Measurements from ENCODE around the gene TEDC1. TPM values are rescaled to one million over a fixed set of nuclear protein-coding genes. Genes with fewer than 3 reads are reported as not detected.

Gene TEDC1, protein sequence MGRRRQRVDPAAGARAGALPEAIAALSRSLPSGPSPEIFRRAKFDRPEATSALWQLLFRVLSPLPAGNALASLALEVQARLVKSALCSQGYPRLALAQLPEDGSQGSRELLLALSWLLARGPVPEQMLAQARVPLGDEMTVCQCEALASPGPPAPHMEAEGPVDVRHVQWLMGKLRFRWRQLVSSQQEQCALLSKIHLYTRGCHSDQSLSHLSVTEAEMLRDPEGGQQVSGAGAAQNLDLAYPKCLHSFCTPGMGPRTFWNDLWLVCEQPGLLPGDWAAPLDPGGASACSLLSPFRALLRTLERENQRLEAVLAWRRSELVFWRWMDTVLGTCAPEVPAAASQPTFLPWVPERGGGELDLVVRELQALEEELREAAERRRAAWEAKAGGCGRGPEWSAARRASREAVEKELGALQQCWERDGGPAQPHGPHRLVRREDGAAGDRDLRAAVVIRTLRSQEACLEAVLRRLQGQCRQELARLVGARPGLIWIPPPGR
- total RNA-seq, result 1 to 10 TPM; 7.5 to 8.9 TPM

DNA sequence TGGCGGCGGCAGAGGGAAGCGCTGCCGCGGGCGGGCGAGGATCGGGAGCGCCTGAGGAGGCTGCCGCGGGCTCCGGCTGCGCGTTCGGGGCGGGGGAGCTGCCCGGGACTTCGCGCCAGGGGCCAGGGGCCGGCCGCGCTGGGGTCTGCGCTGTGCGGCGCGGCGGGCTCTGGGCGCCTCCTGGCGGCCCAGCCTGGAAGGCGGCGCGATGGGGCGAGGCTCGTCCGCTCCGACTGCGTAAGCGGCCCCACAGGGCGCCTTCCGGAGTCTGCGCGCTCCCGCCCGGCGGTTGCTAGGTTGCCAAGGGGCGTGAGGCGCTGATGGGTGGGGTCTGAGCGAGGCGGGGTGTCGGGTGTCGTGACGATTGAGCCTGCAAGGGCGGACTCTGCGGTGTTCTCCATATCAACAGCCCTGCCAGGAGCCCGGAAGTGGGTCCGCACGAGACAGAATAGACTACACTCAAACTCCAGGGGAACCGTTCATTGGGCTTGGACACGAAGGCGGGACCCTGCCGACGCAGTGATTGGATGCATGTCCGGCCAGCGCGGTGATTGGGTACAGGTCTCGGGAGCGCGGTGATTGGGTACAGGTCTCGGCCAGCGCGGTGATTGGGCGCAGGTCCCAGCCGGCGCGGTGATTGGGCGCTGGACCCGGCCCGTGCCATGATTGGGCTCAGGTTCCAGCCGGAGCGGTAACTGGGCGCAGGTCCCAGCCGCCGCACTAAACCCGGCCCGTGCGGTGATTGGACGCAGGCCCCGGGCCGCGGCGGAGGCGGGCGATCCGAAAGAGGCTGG is at the start of gene TEDC1:
TSS of gene TEDC1 (plus strand) at position 675 of the 794 bp plus-strand sequence. CDS start 130 bp downstream, outside the sequence.
- TF ChIP-seq, protein P1, sequence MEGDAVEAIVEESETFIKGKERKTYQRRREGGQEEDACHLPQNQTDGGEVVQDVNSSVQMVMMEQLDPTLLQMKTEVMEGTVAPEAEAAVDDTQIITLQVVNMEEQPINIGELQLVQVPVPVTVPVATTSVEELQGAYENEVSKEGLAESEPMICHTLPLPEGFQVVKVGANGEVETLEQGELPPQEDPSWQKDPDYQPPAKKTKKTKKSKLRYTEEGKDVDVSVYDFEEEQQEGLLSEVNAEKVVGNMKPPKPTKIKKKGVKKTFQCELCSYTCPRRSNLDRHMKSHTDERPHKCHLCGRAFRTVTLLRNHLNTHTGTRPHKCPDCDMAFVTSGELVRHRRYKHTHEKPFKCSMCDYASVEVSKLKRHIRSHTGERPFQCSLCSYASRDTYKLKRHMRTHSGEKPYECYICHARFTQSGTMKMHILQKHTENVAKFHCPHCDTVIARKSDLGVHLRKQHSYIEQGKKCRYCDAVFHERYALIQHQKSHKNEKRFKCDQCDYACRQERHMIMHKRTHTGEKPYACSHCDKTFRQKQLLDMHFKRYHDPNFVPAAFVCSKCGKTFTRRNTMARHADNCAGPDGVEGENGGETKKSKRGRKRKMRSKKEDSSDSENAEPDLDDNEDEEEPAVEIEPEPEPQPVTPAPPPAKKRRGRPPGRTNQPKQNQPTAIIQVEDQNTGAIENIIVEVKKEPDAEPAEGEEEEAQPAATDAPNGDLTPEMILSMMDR (IDR thresholded peaks at IDR 0.05), result peak; percentile 71 to 99 (median 92)
- peak; percentile 72 for TF ChIP-seq POLR2A (IDR thresholded peaks at IDR 0.05)
- TF ChIP-seq POLR2AphosphoS5 (IDR thresholded peaks at IDR 0.05), result peak; percentile 97
- Histone ChIP-seq H3K4me1 (replicated peaks) (peaks cover 4% of the 10 kb centered on the region), H3K4me3 (peak within 1 kb of the TSS; percentile 60 to 67), H3K9me3 (no peaks in the 10 kb centered on the region), H3K36me3 (no peaks in the 10 kb centered on the region), H3K27ac (peak within 1 kb of the TSS; percentile 93 to 95), H3K27me3 (replicated peaks; ENCODE audit: insufficient read depth) (peaks cover 4% of the 10 kb centered on the region)
- DNase-seq (ENCODE audit: low spot score), result peak; percentile 100
- WGBS, result under 1% methylated on average over 43 of the region's 94 CpGs
- intact Hi-C loops (cut with DNase I), result loop anchor here (2.0 to 5.0 kb wide), 3 partner anchors 38 to 120 kb away; no protein-coding TSS in a partner anchor

GRCh38 chr14:105442125-105442524 is 48.9 kb upstream of the TEDC1 start:
- WGBS, result 74% methylated on average over 17 of the region's 17 CpGs
- no peaks in the 10 kb centered on the region for H3K36me3 ChIP-seq
- no peaks in the 10 kb centered on the region for H3K27me3 ChIP-seq (replicated peaks; ENCODE audit: insufficient read depth)
- intact Hi-C loops (cut with DNase I), result no loop called here
- H3K27ac ChIP-seq, result no peak overlapping the region
- DNase-seq (ENCODE audit: low spot score), result no peak
- H3K4me1 ChIP-seq (replicated peaks), result no peaks in the 10 kb centered on the region
- H3K9me3 ChIP-seq, result no peaks in the 10 kb centered on the region
- no peak overlapping the region for H3K4me3 ChIP-seq
- TF ChIP-seq POLR2AphosphoS5 (IDR thresholded peaks at IDR 0.05) (no peak), POLR2A (IDR thresholded peaks at IDR 0.05) (no peak)
- TF ChIP-seq, protein P1 (IDR thresholded peaks at IDR 0.05), result no peak

DNA sequence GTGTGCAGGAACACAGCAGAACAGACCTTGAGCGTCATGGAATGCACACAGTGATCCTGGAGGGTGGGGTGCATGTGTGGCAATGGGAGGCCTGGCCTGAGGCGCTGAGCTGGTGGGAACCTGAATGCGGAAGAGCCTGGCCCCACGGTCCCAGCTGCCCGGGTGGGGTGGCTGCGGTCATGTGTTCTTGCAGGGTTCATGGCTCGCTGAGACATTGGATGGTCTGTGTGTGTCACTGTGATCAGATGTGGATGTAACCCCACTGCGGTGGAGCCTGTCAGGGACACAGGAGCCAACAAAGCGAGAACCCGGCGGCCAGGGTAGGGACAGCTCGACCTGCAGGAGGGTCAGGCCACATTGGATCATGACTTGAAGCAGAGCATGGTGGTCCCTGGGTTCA is 48.2 kb upstream of the TEDC1 start:
- no peaks in the 10 kb centered on the region for H3K27me3 ChIP-seq (replicated peaks; ENCODE audit: insufficient read depth)
- no peak overlapping the region for H3K27ac ChIP-seq
- H3K36me3 ChIP-seq, result no peaks in the 10 kb centered on the region
- TF ChIP-seq, protein P1 (IDR thresholded peaks at IDR 0.05), result no peak
- TF ChIP-seq POLR2AphosphoS5 (IDR thresholded peaks at IDR 0.05), result no peak
- TF ChIP-seq POLR2A (IDR thresholded peaks at IDR 0.05), result no peak
- no peaks in the 10 kb centered on the region for H3K9me3 ChIP-seq
- DNase-seq (ENCODE audit: low spot score), result no peak
- H3K4me3 ChIP-seq, result no peak overlapping the region
- WGBS, result 84% methylated on average over 12 of the region's 12 CpGs
- no peaks in the 10 kb centered on the region for H3K4me1 ChIP-seq (replicated peaks)
- intact Hi-C loops (cut with DNase I), result no loop called here

- H3K27me3 ChIP-seq (replicated peaks; ENCODE audit: insufficient read depth), result no peaks in the 10 kb centered on the region
- no peaks in the 10 kb centered on the region for H3K4me1 ChIP-seq (replicated peaks)
- no peak for TF ChIP-seq POLR2A (IDR thresholded peaks at IDR 0.05)
- TF ChIP-seq, protein P1 (IDR thresholded peaks at IDR 0.05), result no peak
- TF ChIP-seq POLR2AphosphoS5 (IDR thresholded peaks at IDR 0.05), result no peak
- no peak overlapping the region for H3K4me3 ChIP-seq
- H3K27ac ChIP-seq, result no peak overlapping the region
- WGBS, result 84% methylated on average over 17 of the region's 17 CpGs
- no peak for DNase-seq (ENCODE audit: low spot score)
- H3K9me3 ChIP-seq, result no peaks in the 10 kb centered on the region
- intact Hi-C loops (cut with DNase I), result loop anchor here (5.0 kb wide), 1 partner anchor 47 kb away; the partner anchor contains the start of gene TEDC1
- H3K36me3 ChIP-seq, result no peaks in the 10 kb centered on the region
Measured at GRCh38 chr14:105444859-105445258, 46.2 kb upstream of the TEDC1 start.
